GM21619 (cell line): Measurements from ENCODE around the gene KCTD10.
"Not testable (repeated sequence)": the region's sequence is repeated elsewhere in the genome, so short reads cannot be mapped to it uniquely, and the experiment has no call there.

ENCODE experiments used
- ATAC-seq: cut with Tn5 transposase; IDR thresholded peaks from one replicate; pipeline ENCODE4 v1.9.1; 2021; ENCODE audit not compliant: unreplicated experiment

KCTD10 gene

GRCh38 chr12:109475121-109475520 lies 2.0 kb downstream of the KCTD10 start:
- ATAC-seq, result no peak

- ATAC-seq, result not testable (repeated sequence)
These were observed 3.4 kb downstream of the KCTD10 start for GRCh38 chr12:109473526-109474270.

- ATAC-seq, result no peak
These were observed 4.1 kb downstream of the KCTD10 start for GRCh38 chr12:109473006-109473405.

- no peak for ATAC-seq
These were observed 7.6 kb downstream of the KCTD10 start for GRCh38 chr12:109469517-109469916.

- ATAC-seq, result no peak
These were observed 9.0 kb downstream of the KCTD10 start for GRCh38 chr12:109467978-109468676.

- no peak for ATAC-seq
These were observed 10.3 kb downstream of the KCTD10 start for GRCh38 chr12:109466821-109467220.

GRCh38 chr12:109466305-109466704 lies 10.8 kb downstream of the KCTD10 start:
- ATAC-seq, result no peak

GRCh38 chr12:109464642-109465351 lies 12.3 kb downstream of the KCTD10 start:
- ATAC-seq, result no peak

GRCh38 chr12:109463756-109464155 lies 13.3 kb downstream of the KCTD10 start:
- ATAC-seq, result no peak

GRCh38 chr12:109462868-109463692 lies 14.0 kb downstream of the KCTD10 start:
- no peak for ATAC-seq

GRCh38 chr12:109461846-109462756 lies 15.0 kb downstream of the KCTD10 start:
- no peak for ATAC-seq

- ATAC-seq, result no peak
These were observed 15.9 kb downstream of the KCTD10 start for GRCh38 chr12:109461049-109461845.

- ATAC-seq, result no peak
These were observed 16.6 kb downstream of the KCTD10 start for GRCh38 chr12:109460538-109460937.

- no peak for ATAC-seq
These were observed 17.9 kb downstream of the KCTD10 start for GRCh38 chr12:109459247-109459646.

GRCh38 chr12:109458771-109459208 lies 18.3 kb downstream of the KCTD10 start:
- no peak for ATAC-seq

GRCh38 chr12:109458086-109458485 lies 19.0 kb downstream of the KCTD10 start:
- ATAC-seq, result no peak

- ATAC-seq, result no peak
These were observed 21.4 kb downstream of the KCTD10 start for GRCh38 chr12:109455706-109456105.

- ATAC-seq, result no peak
These were observed 24.6 kb downstream of the KCTD10 start for GRCh38 chr12:109452489-109452888.

GRCh38 chr12:109451400-109451799 lies 25.7 kb downstream of the KCTD10 start:
- no peak for ATAC-seq
